ENCODE data around the gene GPATCH8.
"Not testable (repeated sequence)": the region's sequence is repeated elsewhere in the genome, so short reads cannot be mapped to it uniquely, and the experiment has no call there.

The GPATCH8 gene

GRCh38 chr17:44523672-44523972 lies 20.4 kb upstream of the GPATCH8 start:
- no peak for DNase-seq

- DNase-seq, result peak; percentile 47
Observed at GRCh38 chr17:44522883-44523671, 19.9 kb upstream of the GPATCH8 start.

GRCh38 chr17:44518032-44518431 lies 14.8 kb upstream of the GPATCH8 start:
- DNase-seq, result no peak

- not testable (repeated sequence) for DNase-seq
Observed at GRCh38 chr17:44511241-44512134, 8.3 kb upstream of the GPATCH8 start.

GRCh38 chr17:44506939-44507604 lies 3.9 kb upstream of the GPATCH8 start:
- not testable (repeated sequence) for DNase-seq

- DNase-seq, result no peak
Observed at GRCh38 chr17:44502598-44503146, 534 bp downstream of the GPATCH8 start.

GRCh38 chr17:44501866-44502375 lies 1.3 kb downstream of the GPATCH8 start:
- DNase-seq, result no peak

- DNase-seq, result no peak
Observed at GRCh38 chr17:44499722-44500121, 3.5 kb downstream of the GPATCH8 start.

- DNase-seq, result no peak
Observed at GRCh38 chr17:44496815-44497214, 6.4 kb downstream of the GPATCH8 start.

- no peak for DNase-seq
Observed at GRCh38 chr17:44493339-44493738, 9.9 kb downstream of the GPATCH8 start.

- DNase-seq, result no peak
Observed at GRCh38 chr17:44492706-44493272, 10.4 kb downstream of the GPATCH8 start.

GRCh38 chr17:44489581-44489980 lies 13.6 kb downstream of the GPATCH8 start:
- no peak for DNase-seq

- no peak for DNase-seq
Observed at GRCh38 chr17:44487170-44487569, 16.0 kb downstream of the GPATCH8 start.

GRCh38 chr17:44473367-44473766 lies 29.8 kb downstream of the GPATCH8 start:
- DNase-seq, result no peak

GRCh38 chr17:44469676-44470075 lies 33.5 kb downstream of the GPATCH8 start:
- no peak for DNase-seq

GRCh38 chr17:44467108-44467507 lies 36.1 kb downstream of the GPATCH8 start:
- no peak for DNase-seq

GRCh38 chr17:44466339-44466738 lies 36.9 kb downstream of the GPATCH8 start:
- DNase-seq, result no peak

GRCh38 chr17:44465897-44466296 lies 37.3 kb downstream of the GPATCH8 start:
- DNase-seq, result no peak

GRCh38 chr17:44465276-44465675 lies 37.9 kb downstream of the GPATCH8 start:
- DNase-seq, result no peak

GRCh38 chr17:44464037-44464436 lies 39.2 kb downstream of the GPATCH8 start:
- DNase-seq, result no peak

- DNase-seq, result no peak
Observed at GRCh38 chr17:44451832-44452231, 51.4 kb downstream of the GPATCH8 start.

- DNase-seq, result no peak
Observed at GRCh38 chr17:44451016-44451627, 52.1 kb downstream of the GPATCH8 start.

All from CD4-positive, alpha-beta T cell treated with Interleukin-10 for 1 hour (primary cell).